VCaP (cell line): ENCODE results near the gene C1QTNF2.

ENCODE experiments used
- H3K27ac ChIP-seq: fragments of 450-650 bp; 2 replicates; pipeline ENCODE4 v1.5.1; 2017
- CTCF ChIP-seq: fragments of 450-650 bp; conservative IDR thresholded peaks from 2 replicates; pipeline ENCODE4 v1.5.1; 2017; ENCODE audit warnings: mild to moderate bottlenecking, moderate library complexity

C1QTNF2 gene

GRCh38 chr5:160310552-160311295 lies 59.7 kb downstream of the C1QTNF2 start:
- no peak for TF ChIP-seq CTCF
- no peak overlapping the region for H3K27ac ChIP-seq

GRCh38 chr5:160310140-160310539 lies 60.3 kb downstream of the C1QTNF2 start:
- no peak overlapping the region for H3K27ac ChIP-seq
- no peak for TF ChIP-seq CTCF

GRCh38 chr5:160306696-160307095 lies 63.7 kb downstream of the C1QTNF2 start:
- no peak for TF ChIP-seq CTCF
- H3K27ac ChIP-seq: no peak overlapping the region

GRCh38 chr5:160305319-160305718 lies 65.1 kb downstream of the C1QTNF2 start:
- TF ChIP-seq CTCF: no peak
- H3K27ac ChIP-seq: no peak overlapping the region

GRCh38 chr5:160303690-160304089 lies 66.7 kb downstream of the C1QTNF2 start:
- no peak overlapping the region for H3K27ac ChIP-seq
- TF ChIP-seq CTCF: no peak

GRCh38 chr5:160298189-160298588 lies 72.2 kb downstream of the C1QTNF2 start:
- TF ChIP-seq CTCF: no peak
- no peak overlapping the region for H3K27ac ChIP-seq

GRCh38 chr5:160297776-160298175 lies 72.7 kb downstream of the C1QTNF2 start:
- H3K27ac ChIP-seq: no peak overlapping the region
- TF ChIP-seq CTCF: no peak
